Prostate gland (tissue), 2 donors: Measurements from ENCODE around the gene SGSH.

Experiments used
- POLR2A ChIP-seq: fragments of 450-650 bp; IDR thresholded peaks from one replicate; pipeline ENCODE4 v1.6.1; 2016; ENCODE audit warnings: antibody characterized with exemption, mild to moderate bottlenecking
- POLR2AphosphoS5 ChIP-seq: sonication (generic); formaldehyde crosslinking; IDR thresholded peaks from one replicate; pipeline ENCODE4 v1.6.1; 2017; ENCODE audit warnings: antibody characterized with exemption
- TF ChIP-seq, protein P1 (sequence below), 4 experiments: fragments of 200-600 bp in 2 of 4; fragments of 450-650 bp in 2 of 4; sonication (generic) in 2 of 4; IDR thresholded peaks; 1 replicate in 3 of 4; 2 replicates in 1 of 4; pipeline ENCODE4 v1.5.1; 2016 to 2019; ENCODE audit warnings: antibody characterized with exemption in 4 of 4, mild to moderate bottlenecking in 2 of 4, moderate library complexity in 2 of 4

DNA sequence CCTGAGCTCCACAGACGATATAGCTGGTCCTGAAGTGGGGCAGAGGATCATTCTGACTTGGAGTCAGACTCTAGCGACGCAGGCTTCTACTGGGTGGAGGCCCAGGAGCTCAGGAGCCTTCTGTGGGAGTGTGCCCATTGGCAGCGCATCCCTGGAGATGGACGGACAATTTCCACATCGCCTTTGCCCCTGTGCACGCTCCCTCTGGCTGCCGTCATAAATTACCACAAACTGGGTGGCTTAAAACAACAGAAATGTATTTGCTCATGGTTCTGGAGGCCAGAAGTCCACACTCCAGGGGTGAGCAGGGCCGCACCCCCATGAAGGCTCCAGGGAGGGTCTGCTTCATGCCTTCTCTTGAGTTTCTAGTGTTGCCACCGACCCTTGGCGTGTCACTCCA, 43.4 kb downstream of the SGSH start:
- no peak for TF ChIP-seq POLR2A
- TF ChIP-seq, protein P1, sequence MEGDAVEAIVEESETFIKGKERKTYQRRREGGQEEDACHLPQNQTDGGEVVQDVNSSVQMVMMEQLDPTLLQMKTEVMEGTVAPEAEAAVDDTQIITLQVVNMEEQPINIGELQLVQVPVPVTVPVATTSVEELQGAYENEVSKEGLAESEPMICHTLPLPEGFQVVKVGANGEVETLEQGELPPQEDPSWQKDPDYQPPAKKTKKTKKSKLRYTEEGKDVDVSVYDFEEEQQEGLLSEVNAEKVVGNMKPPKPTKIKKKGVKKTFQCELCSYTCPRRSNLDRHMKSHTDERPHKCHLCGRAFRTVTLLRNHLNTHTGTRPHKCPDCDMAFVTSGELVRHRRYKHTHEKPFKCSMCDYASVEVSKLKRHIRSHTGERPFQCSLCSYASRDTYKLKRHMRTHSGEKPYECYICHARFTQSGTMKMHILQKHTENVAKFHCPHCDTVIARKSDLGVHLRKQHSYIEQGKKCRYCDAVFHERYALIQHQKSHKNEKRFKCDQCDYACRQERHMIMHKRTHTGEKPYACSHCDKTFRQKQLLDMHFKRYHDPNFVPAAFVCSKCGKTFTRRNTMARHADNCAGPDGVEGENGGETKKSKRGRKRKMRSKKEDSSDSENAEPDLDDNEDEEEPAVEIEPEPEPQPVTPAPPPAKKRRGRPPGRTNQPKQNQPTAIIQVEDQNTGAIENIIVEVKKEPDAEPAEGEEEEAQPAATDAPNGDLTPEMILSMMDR (IDR thresholded peaks at IDR 0.05) = no peak
- no peak for TF ChIP-seq POLR2AphosphoS5
